HK-2 (cell line): ENCODE results near the gene NACA2.
A peak's percentile ranks its signal among the peaks of the same experiment; 100 is the strongest.
"Not testable (repeated sequence)": the region's sequence is repeated elsewhere in the genome, so short reads cannot be mapped to it uniquely, and the experiment has no call there.

Experiments used
- DNase-seq: peaks from one replicate; pipeline ENCODE4 v3.0.0-alpha.2; 2018; ENCODE audit not compliant: unreplicated experiment

The NACA2 gene

GRCh38 chr17:61591018-61591417 is at the start of gene NACA2:
Gene NACA2 (minus strand): TSS chr17:61591219. CDS start chr17:61591180, 39 bp downstream.
- DNase-seq, result no peak

DNA sequence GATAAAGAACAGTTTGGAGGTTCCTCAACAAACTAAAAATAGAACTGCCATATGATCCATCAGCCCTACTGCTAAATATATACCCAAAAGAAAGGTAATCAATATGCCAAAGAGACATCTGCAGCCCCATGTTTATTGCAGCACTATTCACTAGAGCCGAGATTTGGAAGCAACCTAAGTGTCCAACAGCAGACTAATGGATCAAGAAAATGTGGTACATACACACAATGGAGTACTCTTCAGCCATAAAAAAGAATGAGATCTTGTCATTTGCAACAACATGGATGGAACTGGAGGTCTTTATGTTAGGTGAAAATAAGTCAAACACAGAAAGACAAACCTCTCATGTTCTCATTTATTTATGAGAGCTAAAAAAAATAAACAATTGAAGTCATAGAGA is 48.8 kb upstream of the NACA2 start:
- no peak for DNase-seq

- DNase-seq, result no peak
These were observed 47.1 kb upstream of the NACA2 start for GRCh38 chr17:61638087-61638486.

- peak; percentile 29 for DNase-seq
These were observed 45.0 kb upstream of the NACA2 start for GRCh38 chr17:61635913-61636432.

DNA sequence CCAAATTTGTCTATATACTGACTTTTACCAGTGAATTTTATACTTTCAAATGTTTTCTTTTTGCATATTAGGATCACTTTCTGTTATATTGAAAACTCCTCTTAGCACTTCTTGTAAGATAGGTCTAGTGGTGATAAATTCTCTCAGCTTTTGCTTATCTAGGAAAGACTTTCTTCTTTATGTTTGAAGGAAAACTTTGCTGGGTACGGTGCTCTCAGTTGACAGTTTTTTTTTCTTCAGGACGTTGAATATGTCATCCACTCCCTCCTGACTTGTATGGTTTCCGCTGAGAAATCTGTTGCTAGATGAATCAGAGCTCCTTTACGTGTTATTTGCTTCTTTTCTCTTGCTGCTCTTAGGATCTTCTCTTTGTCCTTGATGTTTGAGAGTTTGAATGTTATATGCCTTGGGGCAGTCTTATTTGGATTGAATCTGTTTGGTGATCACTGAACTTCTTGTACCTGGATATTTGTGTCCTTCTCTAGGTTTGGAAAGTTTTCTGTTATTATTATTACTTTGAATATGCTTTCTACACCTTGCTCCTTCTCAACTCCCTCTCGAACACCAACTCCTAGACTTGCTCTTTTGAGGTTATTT is 44.0 kb upstream of the NACA2 start:
- DNase-seq, result no peak

- DNase-seq, result no peak
These were observed 43.1 kb upstream of the NACA2 start for GRCh38 chr17:61634011-61634539.

- DNase-seq, result no peak
These were observed 41.8 kb upstream of the NACA2 start for GRCh38 chr17:61632826-61633225.

DNA sequence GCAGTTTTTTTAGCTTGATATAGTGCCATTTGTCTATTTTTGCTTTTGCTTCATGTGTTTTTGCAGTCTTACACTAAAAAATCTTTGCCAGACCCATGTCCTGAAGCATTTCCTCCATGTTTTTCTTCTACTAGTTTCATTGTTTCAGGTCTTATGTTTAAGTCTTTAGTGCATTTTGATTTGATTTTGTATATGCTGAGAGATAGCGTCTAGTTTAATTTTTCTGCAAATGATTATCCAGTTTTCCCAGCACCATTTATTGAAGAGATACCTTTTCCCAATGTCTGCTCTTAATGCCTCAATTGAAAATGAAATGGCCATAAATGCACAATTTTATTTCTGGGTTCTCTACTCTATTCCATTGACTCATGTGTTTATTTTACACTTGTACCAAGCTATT is 40.8 kb upstream of the NACA2 start:
- DNase-seq, result no peak

DNA sequence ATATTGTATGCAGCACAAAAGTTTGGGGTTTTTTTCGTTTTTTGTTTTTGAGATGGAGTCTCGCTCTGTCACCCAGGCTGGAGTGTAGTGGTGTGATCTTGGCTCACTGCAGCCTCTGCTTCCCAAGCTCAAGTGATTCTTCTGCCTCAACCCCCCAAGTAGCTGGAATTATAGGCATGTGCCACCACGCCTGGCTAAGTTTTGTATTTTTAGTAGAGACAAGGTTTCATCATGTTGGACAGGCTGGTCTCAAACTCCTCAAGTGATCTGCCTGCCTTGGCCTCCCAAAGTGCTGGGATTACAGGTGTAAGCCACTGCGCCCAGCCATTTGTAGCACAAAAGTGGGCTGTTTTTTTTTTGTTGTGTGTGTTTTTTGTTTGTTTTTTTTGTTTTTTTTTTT is 37.1 kb upstream of the NACA2 start:
- DNase-seq, result not testable (repeated sequence)

DNA sequence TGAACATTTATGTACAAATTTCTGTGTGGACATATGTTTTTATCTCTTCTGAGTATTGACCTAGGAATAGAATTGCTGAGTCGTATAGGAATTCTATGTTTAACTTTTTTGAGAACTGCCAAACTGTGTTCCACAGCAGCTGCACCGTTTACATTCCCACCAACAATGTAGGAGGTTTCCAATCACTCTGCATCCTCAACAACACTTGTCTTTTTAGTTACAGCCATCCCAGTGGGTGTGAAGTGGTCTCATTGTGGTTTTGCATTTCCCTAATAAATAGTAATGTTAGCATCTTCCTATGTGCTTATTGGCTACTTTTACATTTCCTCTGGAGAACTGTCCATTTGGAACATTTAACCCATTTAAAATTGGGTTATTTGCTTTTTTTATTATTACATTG is 36.6 kb upstream of the NACA2 start:
- DNase-seq, result no peak

DNA sequence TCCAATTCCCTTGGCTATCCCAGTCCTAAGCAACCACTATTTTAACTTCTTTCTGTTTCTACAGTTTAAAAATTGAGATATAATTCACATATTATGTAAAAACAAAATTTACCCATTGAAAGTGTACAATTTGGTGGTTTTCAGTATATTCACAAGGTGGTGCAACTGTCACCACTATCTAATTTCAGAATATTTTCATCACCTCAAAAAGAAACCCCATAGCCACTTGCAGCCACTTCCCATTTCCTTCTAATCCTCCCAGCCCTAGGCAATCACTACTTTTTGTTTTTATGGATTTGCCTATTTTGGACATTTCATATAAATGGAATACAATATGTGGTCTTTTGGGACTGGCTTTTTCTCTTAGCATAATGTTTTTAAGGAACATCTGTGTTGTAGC is 36.1 kb upstream of the NACA2 start:
- no peak for DNase-seq

- DNase-seq, result no peak
These were observed 34.5 kb upstream of the NACA2 start for GRCh38 chr17:61625564-61625963.

DNA sequence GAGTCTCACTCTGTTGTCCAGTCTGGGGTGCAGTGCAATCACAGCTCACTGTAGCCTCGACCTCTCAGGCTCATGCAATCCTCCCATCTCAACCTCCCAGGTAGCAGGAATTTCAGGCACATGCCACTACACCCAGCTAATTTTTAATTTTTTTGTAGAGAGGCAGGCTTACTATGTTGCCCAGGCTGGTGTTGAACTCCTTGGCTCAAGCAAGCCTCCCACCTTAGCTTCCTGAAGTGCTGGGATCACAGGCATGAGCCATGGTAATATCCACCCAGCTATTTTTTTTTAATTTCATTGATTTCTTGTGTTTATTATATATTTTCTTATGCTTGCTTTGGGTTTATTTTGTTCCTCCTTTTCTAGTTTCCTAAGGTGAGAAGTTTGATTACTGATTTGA is 33.9 kb upstream of the NACA2 start:
- no peak for DNase-seq

GRCh38 chr17:61621317-61621716 is 30.3 kb upstream of the NACA2 start:
- no peak for DNase-seq

- DNase-seq, result no peak
These were observed 28.9 kb upstream of the NACA2 start for GRCh38 chr17:61619953-61620352.

DNA sequence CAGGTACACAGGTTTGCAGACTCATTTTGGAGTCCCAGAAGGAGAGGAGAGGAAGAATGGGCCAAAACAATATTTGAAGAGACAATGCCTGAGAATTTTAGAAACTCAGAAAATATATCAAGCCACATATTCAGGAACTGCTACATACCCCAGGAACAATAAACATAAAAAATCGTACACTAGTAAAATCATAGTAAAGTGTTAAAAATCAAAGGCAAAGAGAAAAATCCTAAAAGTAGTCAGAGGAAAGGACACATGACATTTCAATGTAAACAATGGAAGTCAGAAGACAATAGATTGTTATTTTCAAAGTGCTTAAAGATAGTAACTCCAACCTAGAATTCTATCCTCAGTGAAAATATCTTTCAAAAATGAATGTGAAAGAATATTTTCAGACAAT is 28.5 kb upstream of the NACA2 start:
- no peak for DNase-seq

DNA sequence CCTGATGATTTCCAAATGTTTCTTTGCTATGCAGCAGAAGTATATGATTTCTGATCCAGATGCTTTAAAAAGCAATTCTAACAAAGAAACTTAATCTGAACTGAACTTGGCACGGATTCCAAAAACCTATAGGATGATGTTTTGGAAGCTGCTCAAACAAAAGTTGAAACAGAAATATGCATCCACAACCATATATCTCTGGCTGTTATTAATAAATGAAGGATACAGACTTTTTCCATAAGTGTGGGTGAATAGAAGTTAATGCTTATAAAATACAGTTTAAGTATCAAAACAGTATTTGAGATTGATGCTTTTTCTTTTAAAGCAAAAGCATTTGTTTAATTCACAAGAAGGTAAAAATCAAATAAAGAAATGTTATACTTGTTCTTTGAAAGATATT is 27.9 kb upstream of the NACA2 start:
- DNase-seq, result no peak

GRCh38 chr17:61617330-61617729 is 26.3 kb upstream of the NACA2 start:
- DNase-seq, result no peak

GRCh38 chr17:61616783-61617182 is 25.8 kb upstream of the NACA2 start:
- DNase-seq, result no peak

DNA sequence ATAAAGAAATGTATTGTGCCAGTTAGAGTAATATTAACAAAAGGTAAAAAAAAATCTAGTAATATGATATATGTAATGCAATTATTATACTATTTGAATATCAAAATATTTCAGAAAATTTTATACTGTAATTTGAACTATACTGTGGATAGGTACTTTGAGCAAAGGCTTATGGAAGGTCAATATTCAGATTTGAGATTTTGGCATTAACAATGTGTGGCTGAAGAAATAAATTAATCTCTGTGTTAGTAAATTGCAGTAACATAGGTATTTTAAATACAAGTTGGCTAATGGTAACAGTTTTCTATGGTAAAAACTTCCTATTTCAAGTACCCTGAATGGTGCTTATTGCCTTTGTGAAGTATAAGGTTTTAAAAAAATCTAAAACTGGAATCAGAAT is 23.2 kb upstream of the NACA2 start:
- DNase-seq, result no peak

DNA sequence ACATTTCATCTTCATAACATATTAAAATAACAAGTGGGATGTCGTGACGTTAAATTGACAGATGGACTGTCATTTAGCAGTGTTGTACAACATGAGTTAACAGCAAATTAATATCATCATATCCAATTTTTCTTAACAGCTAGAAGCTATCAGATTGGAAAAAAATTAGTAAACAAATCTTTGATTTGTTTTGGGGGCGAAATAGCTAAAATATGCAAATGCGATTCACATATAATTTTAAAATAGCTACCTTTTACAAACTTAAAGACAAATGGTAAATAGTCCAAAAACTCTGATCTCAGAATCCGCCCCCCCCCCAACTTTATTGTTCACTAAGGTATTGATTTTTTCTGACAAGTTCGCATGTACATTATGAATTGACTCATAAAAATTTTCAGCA is 20.3 kb upstream of the NACA2 start:
- DNase-seq, result no peak

DNA sequence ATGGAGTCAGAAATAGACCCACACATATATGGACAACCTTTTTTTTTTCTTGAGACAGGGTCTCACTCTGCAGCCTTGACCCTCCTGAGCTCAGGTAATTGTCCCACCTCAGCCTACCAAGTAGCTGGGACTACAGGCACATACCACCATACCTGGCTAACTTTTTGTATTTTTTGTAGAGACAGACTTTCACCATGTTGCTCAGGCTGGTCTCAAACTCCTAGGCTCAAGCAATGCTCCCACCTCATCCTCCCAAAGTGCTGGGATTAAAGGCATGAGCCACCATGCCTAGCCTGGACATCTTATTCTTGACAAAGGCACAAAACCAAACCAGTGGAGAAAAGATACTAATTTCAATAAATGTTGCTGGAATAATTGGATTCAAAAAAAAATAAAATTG is 14.7 kb upstream of the NACA2 start:
- no peak for DNase-seq

GRCh38 chr17:61601297-61601696 is 10.3 kb upstream of the NACA2 start:
- DNase-seq, result no peak

- DNase-seq, result no peak
These were observed 9.6 kb upstream of the NACA2 start for GRCh38 chr17:61600621-61601020.
